Muscle of leg (tissue), 16 donors: ENCODE results near the gene DYSF. TPM values are rescaled to one million over a fixed set of nuclear protein-coding genes. Genes with fewer than 3 reads are reported as not detected.
A peak's percentile ranks its signal among the peaks of the same experiment; 100 is the strongest.
"Not testable (repeated sequence)": the region's sequence is repeated elsewhere in the genome, so short reads cannot be mapped to it uniquely, and the experiment has no call there.

Source experiments
- DNase-seq: peaks from one replicate; pipeline ENCODE4 v3.0.0; 2013
- H3K27ac ChIP-seq: one replicate; pipeline ENCODE4 v1.5.1; 2013; ENCODE audit warnings: mild to moderate bottlenecking, low read length, control low read depth
- H3K27me3 ChIP-seq: one replicate; pipeline ENCODE4 v1.6.1; 2013; ENCODE audit warnings: low read length; ENCODE audit not compliant: control insufficient read depth, insufficient read depth
- H3K36me3 ChIP-seq: one replicate; pipeline ENCODE4 v1.6.1; 2013; ENCODE audit warnings: low read length; ENCODE audit not compliant: control insufficient read depth, insufficient read depth
- H3K4me1 ChIP-seq: one replicate; pipeline ENCODE4 v1.6.1; 2013; ENCODE audit warnings: low read length; ENCODE audit not compliant: control insufficient read depth, insufficient read depth
- H3K4me3 ChIP-seq: one replicate; pipeline ENCODE4 v1.5.1; 2013; ENCODE audit warnings: low read length, control low read depth
- H3K9me3 ChIP-seq: replicated peaks from 2 replicates; pipeline ENCODE4 v1.6.1; 2013; ENCODE audit warnings: low read depth, low read length; ENCODE audit not compliant: control insufficient read depth
- WGBS: methylation state at CpG from one replicate; pipeline ENCODE4 v1.1.5; 2013; ENCODE audit warnings: missing lambda C conversion rate; ENCODE audit not compliant: insufficient coverage; 5-methylcytosine and 5-hydroxymethylcytosine counted together
- long read RNA-seq, 11 donors: transcript quantifications; one replicate each; lab custom pipeline, GENCODE V29; 2026
- polyA plus RNA-seq, 8 donors: library from polyadenylated mRNA; unstranded; fragments of 120-200 nt; gene quantifications; one replicate each; pipeline versions ENCODE4 v1.2.1 to v1.2.3, GENCODE V29; 2013; ENCODE audit warnings: inconsistent platforms in 1 of 8, low replicate concordance in 1 of 8; ENCODE audit not compliant: insufficient read length in 8 of 8, insufficient read depth in 1 of 8
- total RNA-seq: library from RNA; stranded (reverse); fragments of 120-200 nt; gene quantifications from one replicate; pipeline ENCODE4 v1.2.4, GENCODE V29; 2013

Gene DYSF
- total RNA-seq (51.6 TPM), polyA plus RNA-seq (100 to 1,000 TPM in 5 of 8 donors, 10 to 100 TPM in 3; 79.4 to 152 (median 109) TPM)
- long read RNA-seq, donor 1, full-length matches to known transcripts: 1 of 1 reads
- long read RNA-seq, donor 1, partial matches to known transcripts: 0 of 1 reads
- long read RNA-seq, donor 1, other reads (novel, unspliced or antisense): 0 of 1 reads
- long read RNA-seq, donor 2: 0 reads
- long read RNA-seq, donor 3, full-length matches to known transcripts: 3 of 20 reads
- long read RNA-seq, donor 3, partial matches to known transcripts: 17 of 20 reads
- long read RNA-seq, donor 3, other reads (novel, unspliced or antisense): 0 of 20 reads
- long read RNA-seq, donor 4, partial matches to known transcripts: 5 of 5 reads
- long read RNA-seq, donor 4, other reads (novel, unspliced or antisense): 0 of 5 reads
- long read RNA-seq, donor 5, full-length matches to known transcripts: 1 of 20 reads
- long read RNA-seq, donor 5, partial matches to known transcripts: 19 of 20 reads
- long read RNA-seq, donor 5, other reads (novel, unspliced or antisense): 0 of 20 reads
- long read RNA-seq, donor 6, partial matches to known transcripts: 15 of 15 reads
- long read RNA-seq, donor 6, other reads (novel, unspliced or antisense): 0 of 15 reads
- long read RNA-seq, donor 7, full-length matches to known transcripts: 1 of 1 reads
- long read RNA-seq, donor 7, partial matches to known transcripts: 0 of 1 reads
- long read RNA-seq, donor 7, other reads (novel, unspliced or antisense): 0 of 1 reads
- long read RNA-seq, donor 8, partial matches to known transcripts: 17 of 17 reads
- long read RNA-seq, donor 8, other reads (novel, unspliced or antisense): 0 of 17 reads
- long read RNA-seq, donor 9, full-length matches to known transcripts: 2 of 33 reads
- long read RNA-seq, donor 9, partial matches to known transcripts: 31 of 33 reads
- long read RNA-seq, donor 9, other reads (novel, unspliced or antisense): 0 of 33 reads
- long read RNA-seq, donor 10, full-length matches to known transcripts: 1 of 25 reads
- long read RNA-seq, donor 10, partial matches to known transcripts: 24 of 25 reads
- long read RNA-seq, donor 10, other reads (novel, unspliced or antisense): 0 of 25 reads
- long read RNA-seq, donor 11, partial matches to known transcripts: 6 of 6 reads
- long read RNA-seq, donor 11, other reads (novel, unspliced or antisense): 0 of 6 reads

GRCh38 chr2:71453404-71454220 lies at the start of gene DYSF:
Gene DYSF (plus strand): TSS chr2:71453561.
- whole genome bisulfite sequencing: under 1% methylated on average over 59 of the region's 66 CpGs
- H3K4me3 ChIP-seq: peak within 1 kb of the TSS; percentile 65
- H3K27ac ChIP-seq: peak within 1 kb of the TSS; percentile 80
- H3K36me3 ChIP-seq: peaks cover 2% of the 10 kb centered on the region
- DNase-seq: peak; percentile 79
- peaks cover 8% of the 10 kb centered on the region for H3K27me3 ChIP-seq
- H3K9me3 ChIP-seq: no peaks in the 10 kb centered on the region
- H3K4me1 ChIP-seq: peaks cover 75% of the 10 kb centered on the region

DNA sequence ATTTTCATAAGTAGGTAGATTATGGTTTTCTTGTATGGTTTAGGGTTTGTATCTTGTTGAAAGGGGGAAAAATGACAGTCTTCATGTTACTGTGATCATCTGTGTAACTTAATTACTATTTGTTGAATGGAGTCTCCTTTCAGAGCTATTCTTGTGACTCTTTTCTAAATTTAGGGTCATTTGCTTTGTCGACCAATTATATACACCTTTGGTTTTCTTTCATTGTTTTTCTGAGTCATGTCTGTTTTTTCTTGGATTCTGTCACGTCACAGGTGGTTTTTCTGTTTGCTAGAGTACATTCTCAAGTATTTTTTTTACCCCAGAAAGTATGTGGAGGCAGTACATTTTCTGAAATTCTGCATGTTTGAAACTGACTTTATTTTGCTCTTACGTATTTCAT lies 43.8 kb upstream of the DYSF start:
- H3K9me3 ChIP-seq: no peaks in the 10 kb centered on the region
- no CpG with 5 or more reads among the region's 3 CpGs for WGBS
- H3K36me3 ChIP-seq: peaks cover under 1% of the 10 kb centered on the region
- no peaks in the 10 kb centered on the region for H3K27me3 ChIP-seq
- no peak overlapping the region for H3K27ac ChIP-seq
- no peak for DNase-seq
- H3K4me3 ChIP-seq: no peak overlapping the region
- H3K4me1 ChIP-seq: no peaks in the 10 kb centered on the region

GRCh38 chr2:71410696-71411095 lies 42.7 kb upstream of the DYSF start:
- 95% methylated on average over 3 of the region's 4 CpGs for WGBS
- Histone ChIP-seq H3K4me3 (no peak overlapping the region), H3K27ac (no peak overlapping the region), H3K27me3 (no peaks in the 10 kb centered on the region), H3K36me3 (no peaks in the 10 kb centered on the region), H3K9me3 (no peaks in the 10 kb centered on the region), H3K4me1 (no peaks in the 10 kb centered on the region)
- DNase-seq: no peak

DNA sequence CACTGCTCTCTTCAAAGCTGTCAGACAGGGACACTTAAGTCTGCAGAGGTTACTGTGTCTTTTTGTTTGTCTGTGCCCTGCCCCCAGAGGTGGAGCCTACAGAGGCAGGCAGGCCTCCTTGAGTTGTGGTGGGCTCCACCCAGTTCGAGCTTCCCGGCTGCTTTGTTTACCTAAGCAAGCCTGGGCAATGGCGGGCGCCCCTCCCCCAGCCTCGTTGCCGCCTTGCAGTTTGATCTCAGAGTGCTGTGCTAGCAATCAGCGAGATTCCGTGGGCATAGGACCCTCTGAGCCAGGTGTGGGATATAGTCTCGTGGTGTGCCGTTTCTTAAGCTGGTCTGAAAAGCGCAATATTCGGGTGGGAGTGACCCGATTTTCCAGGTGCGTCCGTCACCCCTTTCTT lies 36.5 kb upstream of the DYSF start:
- not testable (repeated sequence) for DNase-seq, H3K36me3 ChIP-seq, H3K9me3 ChIP-seq, H3K4me1 ChIP-seq, H3K27me3 ChIP-seq, H3K4me3 ChIP-seq, H3K27ac ChIP-seq
- WGBS: no CpG with 5 or more reads among the region's 15 CpGs

GRCh38 chr2:71417300-71418202 lies 35.8 kb upstream of the DYSF start:
- no peak for DNase-seq
- H3K27ac ChIP-seq: no peak overlapping the region
- 40% methylated on average over 1 of the region's 16 CpGs for WGBS

GRCh38 chr2:71419145-71419544 lies 34.2 kb upstream of the DYSF start:
- Histone ChIP-seq H3K4me3 (no peak overlapping the region), H3K27ac (no peak overlapping the region), H3K27me3 (no peaks in the 10 kb centered on the region), H3K4me1 (no peaks in the 10 kb centered on the region), H3K9me3 (no peaks in the 10 kb centered on the region), H3K36me3 (peaks cover 11% of the 10 kb centered on the region)
- WGBS: no CpG with 5 or more reads among the region's 4 CpGs
- no peak for DNase-seq

More at GRCh38 chr2:71417300-71418202, 35.8 kb upstream of the DYSF start:
- no peaks in the 10 kb centered on the region for H3K36me3 ChIP-seq
- no peaks in the 10 kb centered on the region for H3K4me1 ChIP-seq
- no peaks in the 10 kb centered on the region for H3K9me3 ChIP-seq
- H3K4me3 ChIP-seq: no peak overlapping the region
- H3K27me3 ChIP-seq: no peaks in the 10 kb centered on the region

GRCh38 chr2:71419976-71420375 lies 33.4 kb upstream of the DYSF start:
- H3K4me1 ChIP-seq: no peaks in the 10 kb centered on the region
- H3K36me3 ChIP-seq: peaks cover 11% of the 10 kb centered on the region
- no peak overlapping the region for H3K27ac ChIP-seq
- no peak for DNase-seq
- H3K9me3 ChIP-seq: no peaks in the 10 kb centered on the region
- WGBS: no CpG with 5 or more reads among the region's 1 CpG
- H3K27me3 ChIP-seq: no peaks in the 10 kb centered on the region
- H3K4me3 ChIP-seq: no peak overlapping the region

GRCh38 chr2:71422786-71423185 lies 30.6 kb upstream of the DYSF start:
- H3K4me3 ChIP-seq: no peak overlapping the region
- H3K27ac ChIP-seq: no peak overlapping the region
- no peaks in the 10 kb centered on the region for H3K4me1 ChIP-seq
- WGBS: no CpG with 5 or more reads among the region's 2 CpGs
- H3K9me3 ChIP-seq: no peaks in the 10 kb centered on the region
- H3K36me3 ChIP-seq: peaks cover 21% of the 10 kb centered on the region
- H3K27me3 ChIP-seq: no peaks in the 10 kb centered on the region
- DNase-seq: peak; percentile 6
